Transverse colon (tissue), 4 donors: ENCODE data around the gene RRP7A.
"Not testable (repeated sequence)": the region's sequence is repeated elsewhere in the genome, so short reads cannot be mapped to it uniquely, and the experiment has no call there.

Experiments used
- CTCF ChIP-seq, 5 experiments: fragments of 200-600 bp in 3 of 5; fragments of 450-650 bp in 2 of 5; sonication (generic) in 3 of 5; IDR thresholded peaks; 1 replicate in 2 of 5; 2 replicates in 3 of 5; pipeline ENCODE4 v1.5.1; 2016 to 2017; ENCODE audit warnings: antibody characterized with exemption in 5 of 5, inconsistent platforms in 3 of 5, mild to moderate bottlenecking in 2 of 5, moderate library complexity in 1 of 5
- EP300 ChIP-seq: sonication (generic); formaldehyde crosslinking; IDR thresholded peaks from one replicate; pipeline ENCODE4 v1.6.1; 2017; ENCODE audit warnings: antibody characterized with exemption, low read depth
- POLR2AphosphoS5 ChIP-seq, 3 donors: sonication (generic); formaldehyde crosslinking; IDR thresholded peaks; one replicate each; pipeline ENCODE4 v1.6.1; 2016; ENCODE audit warnings: antibody characterized with exemption in 3 of 3

- not testable (repeated sequence) for TF ChIP-seq CTCF (IDR thresholded peaks at IDR 0.05); EP300; POLR2AphosphoS5 (IDR thresholded peaks at IDR 0.05)
Measured at GRCh38 chr22:42539236-42539771, 19.7 kb upstream of the RRP7A start.
